ENCODE results near the gene TAF3. TPM values are rescaled to one million over a fixed set of nuclear protein-coding genes. Genes with fewer than 3 reads are reported as not detected.

The TAF3 gene
- total and polyA plus RNA-seq, 7 donors, result 3.0 to 12.2 (median 5.2) TPM

- intact Hi-C loops (cut with DNase I), result no loop called here
Observed at GRCh38 chr10:7950981-7951847, 132.9 kb downstream of the TAF3 start.

DNA sequence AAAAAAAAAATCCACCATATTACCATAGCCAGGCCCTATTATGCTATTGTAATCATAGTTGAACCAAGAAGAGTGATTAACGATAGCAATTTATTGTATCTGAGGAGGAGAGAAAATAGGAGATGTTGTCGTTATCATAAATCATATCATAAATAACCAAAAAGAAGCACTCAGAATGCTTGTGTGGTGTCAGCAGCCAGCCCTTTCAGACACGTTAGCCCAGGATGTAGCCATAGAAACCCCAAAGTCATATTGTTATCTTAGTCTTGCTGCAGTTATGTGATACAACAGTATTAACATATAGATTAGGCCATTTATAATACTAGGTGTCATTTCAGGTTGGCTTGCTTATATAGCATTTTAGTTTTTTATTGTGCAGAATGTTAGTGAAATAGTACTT, 134.0 kb downstream of the TAF3 start:
- WGBS, 2 donors, result 93 to 97% methylated on average over 3 of the region's 3 CpGs
- DNase-seq, result no peak
- Histone ChIP-seq H3K27me3 (no peaks in the 10 kb centered on the region), H3K4me1 (peaks cover 0 to 13% (median 5%) of the 10 kb centered on the region in 4 donors), H3K36me3 (no peaks in the 10 kb centered on the region), H3K27ac (no peak overlapping the region), H3K9me3 (no peaks in the 10 kb centered on the region), H3K4me3 (no peak overlapping the region)
- no peak for TF ChIP-seq POLR2AphosphoS5 (IDR thresholded peaks at IDR 0.05)
- TF ChIP-seq POLR2A (IDR thresholded peaks at IDR 0.05), result no peak
- intact Hi-C loops (cut with DNase I), result no loop called here

More at GRCh38 chr10:7950981-7951847, 132.9 kb downstream of the TAF3 start:
- Histone ChIP-seq H3K27me3 (no peaks in the 10 kb centered on the region), H3K4me1 (peaks cover 0 to 7% (median 2%) of the 10 kb centered on the region in 4 donors), H3K36me3 (no peaks in the 10 kb centered on the region), H3K4me3 (no peak overlapping the region), H3K9me3 (no peaks in the 10 kb centered on the region), H3K27ac (no peak overlapping the region)
- TF ChIP-seq EP300 (IDR thresholded peaks at IDR 0.05), result no peak
- TF ChIP-seq CTCF (IDR thresholded peaks at IDR 0.05), result no peak
- TF ChIP-seq POLR2AphosphoS5 (IDR thresholded peaks at IDR 0.05), result no peak
- no peak for TF ChIP-seq POLR2A (IDR thresholded peaks at IDR 0.05)
- no peak for DNase-seq
- 93 to 94% methylated on average over 9 of the region's 9 CpGs for WGBS, 2 donors

DNA sequence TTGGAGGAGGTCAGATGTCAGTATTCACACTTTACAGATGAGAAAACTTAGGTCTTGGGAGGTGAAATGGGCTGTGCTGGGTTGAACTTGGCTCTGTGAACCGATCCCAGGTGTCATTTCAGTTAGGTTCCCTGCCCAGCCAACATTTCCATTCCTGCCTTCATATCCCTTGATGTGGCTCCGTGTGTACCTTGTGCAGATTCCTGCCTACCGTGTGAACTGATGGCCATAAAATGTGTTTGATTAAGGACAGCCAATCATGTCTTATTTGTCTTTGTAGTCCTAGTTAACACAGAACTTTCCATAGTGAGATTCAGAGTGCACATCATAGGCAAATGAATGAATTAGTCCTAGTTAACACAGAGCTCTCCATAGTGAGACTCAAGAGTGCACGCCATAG, 135.1 kb downstream of the TAF3 start:
- Histone ChIP-seq H3K36me3 (no peaks in the 10 kb centered on the region), H3K4me3 (no peak overlapping the region), H3K9me3 (no peaks in the 10 kb centered on the region), H3K27ac (no peak overlapping the region), H3K4me1 (peaks cover 0 to 13% (median 5%) of the 10 kb centered on the region in 4 donors), H3K27me3 (no peaks in the 10 kb centered on the region)
- intact Hi-C loops (cut with DNase I), result no loop called here
- TF ChIP-seq CTCF (IDR thresholded peaks at IDR 0.05) (no peak), POLR2A (IDR thresholded peaks at IDR 0.05) (no peak), EP300 (IDR thresholded peaks at IDR 0.05) (no peak), POLR2AphosphoS5 (IDR thresholded peaks at IDR 0.05) (no peak)
- WGBS, 2 donors, result 33 to 67% methylated on average over 4 of the region's 4 CpGs
- no peak for DNase-seq

- Histone ChIP-seq H3K27ac (no peak overlapping the region), H3K4me3 (no peak overlapping the region), H3K27me3 (no peaks in the 10 kb centered on the region), H3K9me3 (no peaks in the 10 kb centered on the region), H3K4me1 (peaks cover 0 to 13% (median 5%) of the 10 kb centered on the region in 4 donors), H3K36me3 (no peaks in the 10 kb centered on the region)
- intact Hi-C loops (cut with DNase I), result no loop called here
- WGBS, 2 donors, result 81 to 94% methylated on average over 1 of the region's 1 CpG
- no peak for TF ChIP-seq POLR2AphosphoS5 (IDR thresholded peaks at IDR 0.05)
- no peak for DNase-seq
Observed at GRCh38 chr10:7955446-7955845, 137.1 kb downstream of the TAF3 start.

DNA sequence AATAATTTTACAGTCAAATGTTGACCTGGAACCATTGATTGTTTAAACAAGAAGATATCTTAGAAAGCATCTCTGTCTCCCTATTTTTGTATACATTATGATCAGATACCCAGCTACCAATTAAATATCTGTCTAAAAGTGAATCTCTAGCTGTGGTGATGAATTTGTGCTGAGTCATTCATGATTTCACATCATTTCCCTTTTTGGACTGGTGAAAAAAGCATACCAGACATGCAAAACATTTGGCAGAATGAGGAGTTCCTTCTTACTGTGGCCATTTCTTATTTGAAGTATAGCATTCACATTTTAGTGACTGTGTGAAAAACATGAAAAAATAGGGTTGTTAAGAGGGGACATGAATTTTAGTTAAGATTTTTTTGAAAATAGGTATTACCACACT, 138.2 kb downstream of the TAF3 start:
- Histone ChIP-seq H3K4me1 (peaks cover 0 to 13% (median 5%) of the 10 kb centered on the region in 4 donors), H3K27ac (no peak overlapping the region), H3K9me3 (no peaks in the 10 kb centered on the region), H3K27me3 (no peaks in the 10 kb centered on the region), H3K4me3 (no peak overlapping the region), H3K36me3 (no peaks in the 10 kb centered on the region)
- intact Hi-C loops (cut with DNase I), result no loop called here
- no peak for DNase-seq
- no peak for TF ChIP-seq POLR2AphosphoS5 (IDR thresholded peaks at IDR 0.05)
- TF ChIP-seq CTCF (IDR thresholded peaks at IDR 0.05), result no peak
- TF ChIP-seq EP300 (IDR thresholded peaks at IDR 0.05), result no peak
- no peak for TF ChIP-seq POLR2A (IDR thresholded peaks at IDR 0.05)
